ENCODE results near the gene IL1RAPL2. TPM values are rescaled to one million over a fixed set of nuclear protein-coding genes. Genes with fewer than 3 reads are reported as not detected.
"Not testable (repeated sequence)": the region's sequence is repeated elsewhere in the genome, so short reads cannot be mapped to it uniquely, and the experiment has no call there.

IL1RAPL2 gene
- total RNA-seq, 1 donor from 2014 or later = not detected

DNA sequence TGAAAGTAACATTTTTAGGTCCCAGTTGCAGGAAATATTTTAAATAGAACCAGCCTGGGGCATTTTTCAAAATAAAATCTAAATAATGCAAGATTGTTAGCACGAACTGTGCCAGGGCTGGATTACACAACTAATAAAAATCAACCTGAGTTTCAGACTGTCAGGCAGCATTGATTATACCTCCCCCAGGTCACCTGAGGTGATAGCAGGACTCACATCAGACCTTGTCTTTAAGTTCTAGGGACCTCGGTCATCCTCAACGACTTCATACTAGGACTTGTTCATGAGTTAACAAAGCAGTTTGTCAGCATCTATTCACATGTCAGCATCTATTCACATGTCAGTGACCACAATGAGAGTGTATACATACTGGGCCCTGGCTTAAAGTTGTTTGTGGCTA is 663.1 kb downstream of the IL1RAPL2 start:
- no peak for DNase-seq (ENCODE audit: low read depth)
- H3K4me3 ChIP-seq (ENCODE audit: low read depth, low read length) = no peak overlapping the region
- TF ChIP-seq, protein P1, sequence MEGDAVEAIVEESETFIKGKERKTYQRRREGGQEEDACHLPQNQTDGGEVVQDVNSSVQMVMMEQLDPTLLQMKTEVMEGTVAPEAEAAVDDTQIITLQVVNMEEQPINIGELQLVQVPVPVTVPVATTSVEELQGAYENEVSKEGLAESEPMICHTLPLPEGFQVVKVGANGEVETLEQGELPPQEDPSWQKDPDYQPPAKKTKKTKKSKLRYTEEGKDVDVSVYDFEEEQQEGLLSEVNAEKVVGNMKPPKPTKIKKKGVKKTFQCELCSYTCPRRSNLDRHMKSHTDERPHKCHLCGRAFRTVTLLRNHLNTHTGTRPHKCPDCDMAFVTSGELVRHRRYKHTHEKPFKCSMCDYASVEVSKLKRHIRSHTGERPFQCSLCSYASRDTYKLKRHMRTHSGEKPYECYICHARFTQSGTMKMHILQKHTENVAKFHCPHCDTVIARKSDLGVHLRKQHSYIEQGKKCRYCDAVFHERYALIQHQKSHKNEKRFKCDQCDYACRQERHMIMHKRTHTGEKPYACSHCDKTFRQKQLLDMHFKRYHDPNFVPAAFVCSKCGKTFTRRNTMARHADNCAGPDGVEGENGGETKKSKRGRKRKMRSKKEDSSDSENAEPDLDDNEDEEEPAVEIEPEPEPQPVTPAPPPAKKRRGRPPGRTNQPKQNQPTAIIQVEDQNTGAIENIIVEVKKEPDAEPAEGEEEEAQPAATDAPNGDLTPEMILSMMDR (IDR thresholded peaks at IDR 0.05; ENCODE audit: insufficient read depth, low read length, poor library complexity, severe bottlenecking) = no peak
- H3K36me3 ChIP-seq (ENCODE audit: control insufficient read depth, insufficient read depth, low read length) = no peaks in the 10 kb centered on the region
- no peaks in the 10 kb centered on the region for H3K27me3 ChIP-seq (ENCODE audit: control insufficient read depth, insufficient read depth, low read length)

DNA sequence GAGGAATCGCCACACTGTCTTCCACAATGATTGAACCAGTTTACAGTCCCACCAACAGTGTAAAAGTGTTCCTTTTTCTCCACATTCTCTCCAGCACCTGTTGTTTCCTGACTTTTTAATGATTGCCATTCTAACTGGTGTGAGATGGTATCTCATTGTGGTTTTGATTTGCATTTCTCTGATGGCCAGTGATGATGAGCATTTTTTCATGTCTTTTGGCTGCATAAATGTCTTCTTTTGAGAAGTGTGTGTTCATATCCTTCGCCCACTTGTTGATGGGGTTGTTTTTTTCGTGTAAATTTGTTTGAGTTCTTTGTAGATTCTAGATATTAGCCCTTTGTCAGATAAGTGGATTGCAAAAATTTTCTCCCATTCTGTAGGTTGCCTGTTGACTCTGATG is 671.4 kb downstream of the IL1RAPL2 start:
- not testable (repeated sequence) for H3K36me3 ChIP-seq (ENCODE audit: control insufficient read depth, insufficient read depth, low read length); H3K4me3 ChIP-seq (ENCODE audit: low read depth, low read length); H3K27me3 ChIP-seq (ENCODE audit: control insufficient read depth, insufficient read depth, low read length); DNase-seq (ENCODE audit: low read depth)

DNA sequence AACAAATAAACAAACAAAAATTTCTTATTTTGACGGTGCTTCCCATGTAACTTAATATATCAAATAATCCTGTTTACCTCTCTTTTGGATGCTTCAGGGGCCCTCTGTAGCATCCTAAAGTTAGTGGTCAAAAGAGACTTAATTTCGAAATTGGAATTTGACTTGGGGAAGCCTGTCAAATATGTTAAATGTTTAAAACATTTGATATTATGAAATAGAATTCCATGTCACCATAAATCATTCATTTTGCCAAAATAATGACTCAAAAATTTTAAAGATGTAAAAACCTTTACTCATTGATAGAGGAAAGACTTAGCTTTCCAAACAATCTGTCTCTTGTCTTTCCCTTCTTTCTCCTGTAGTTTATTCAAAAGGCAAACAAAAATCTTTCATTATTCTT is 675.1 kb downstream of the IL1RAPL2 start:
- H3K4me3 ChIP-seq (ENCODE audit: low read depth, low read length) = no peak overlapping the region

DNA sequence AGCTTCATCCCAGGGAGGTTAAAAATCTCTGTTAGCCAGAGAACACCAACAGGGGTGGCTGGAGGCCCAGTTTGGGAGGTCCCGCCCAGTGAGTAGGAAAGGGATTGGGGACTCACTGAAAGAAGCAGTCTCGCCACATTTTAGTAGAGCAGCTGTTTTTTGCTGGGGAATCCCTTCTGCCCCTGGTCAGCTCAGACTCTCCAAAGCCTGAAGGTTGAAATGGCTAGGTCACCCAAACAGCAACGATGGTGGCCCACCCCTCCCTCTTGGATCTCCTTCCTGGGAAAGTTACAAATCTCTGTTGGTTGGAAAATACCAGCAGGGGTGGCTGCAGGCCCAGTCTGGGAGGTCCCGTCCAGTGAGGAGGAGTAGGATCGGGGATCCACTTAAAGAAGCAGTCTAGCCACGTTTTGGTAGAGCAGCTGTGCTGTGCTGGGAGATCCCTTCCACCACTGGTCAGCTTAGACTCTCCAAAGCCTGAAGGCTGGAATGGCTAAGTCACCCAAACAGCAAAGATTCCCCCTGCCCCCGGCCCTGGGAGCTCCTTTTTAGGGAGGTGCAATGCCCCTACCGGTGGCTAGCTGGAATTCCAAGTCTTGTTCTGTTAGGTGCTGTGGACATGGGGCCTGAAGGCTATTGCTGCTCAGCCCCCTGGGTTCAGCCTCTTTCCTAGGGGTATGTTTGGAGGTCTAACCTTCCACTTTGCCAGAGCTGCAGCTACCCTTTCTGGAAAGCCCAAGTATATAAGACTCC is 694.5 kb downstream of the IL1RAPL2 start:
- Histone ChIP-seq H3K36me3 (ENCODE audit: control insufficient read depth, insufficient read depth, low read length) (no peaks in the 10 kb centered on the region), H3K4me3 (ENCODE audit: low read depth, low read length) (no peak overlapping the region), H3K27me3 (ENCODE audit: control insufficient read depth, insufficient read depth, low read length) (no peaks in the 10 kb centered on the region)
- TF ChIP-seq, protein P1 (IDR thresholded peaks at IDR 0.05; ENCODE audit: insufficient read depth, low read length, poor library complexity, severe bottlenecking) = no peak
- DNase-seq (ENCODE audit: low read depth) = no peak

More for the DNA sequence above, 675.1 kb downstream of the IL1RAPL2 start:
- H3K27me3 ChIP-seq (ENCODE audit: control insufficient read depth, insufficient read depth, low read length) = no peaks in the 10 kb centered on the region
- TF ChIP-seq, protein P1 (IDR thresholded peaks at IDR 0.05; ENCODE audit: insufficient read depth, low read length, poor library complexity, severe bottlenecking) = no peak
- no peak for DNase-seq (ENCODE audit: low read depth)
- H3K36me3 ChIP-seq (ENCODE audit: control insufficient read depth, insufficient read depth, low read length) = no peaks in the 10 kb centered on the region

DNA sequence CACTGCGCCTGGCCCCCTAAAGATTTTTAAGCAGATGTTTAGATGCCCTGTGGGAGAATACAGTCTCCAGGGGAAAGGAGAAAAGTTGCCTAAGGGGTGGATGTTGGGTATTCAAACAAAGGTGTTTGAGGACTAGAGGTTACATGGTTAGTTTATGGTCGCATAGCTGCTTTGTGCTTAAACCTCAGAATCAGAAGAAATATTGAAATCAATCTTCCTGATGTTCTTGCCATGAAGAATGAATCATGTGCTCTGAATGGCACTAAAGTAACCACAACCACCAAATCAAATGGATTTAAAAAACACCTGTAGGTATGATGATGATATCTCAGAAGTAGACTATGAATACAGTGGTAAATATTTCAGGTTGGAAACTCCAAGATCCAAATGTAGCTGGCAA is 697.2 kb downstream of the IL1RAPL2 start:
- DNase-seq (ENCODE audit: low read depth) = no peak
- TF ChIP-seq, protein P1 (IDR thresholded peaks at IDR 0.05; ENCODE audit: insufficient read depth, low read length, poor library complexity, severe bottlenecking) = no peak
- Histone ChIP-seq H3K27me3 (ENCODE audit: control insufficient read depth, insufficient read depth, low read length) (no peaks in the 10 kb centered on the region), H3K36me3 (ENCODE audit: control insufficient read depth, insufficient read depth, low read length) (no peaks in the 10 kb centered on the region), H3K4me3 (ENCODE audit: low read depth, low read length) (no peak overlapping the region)

DNA sequence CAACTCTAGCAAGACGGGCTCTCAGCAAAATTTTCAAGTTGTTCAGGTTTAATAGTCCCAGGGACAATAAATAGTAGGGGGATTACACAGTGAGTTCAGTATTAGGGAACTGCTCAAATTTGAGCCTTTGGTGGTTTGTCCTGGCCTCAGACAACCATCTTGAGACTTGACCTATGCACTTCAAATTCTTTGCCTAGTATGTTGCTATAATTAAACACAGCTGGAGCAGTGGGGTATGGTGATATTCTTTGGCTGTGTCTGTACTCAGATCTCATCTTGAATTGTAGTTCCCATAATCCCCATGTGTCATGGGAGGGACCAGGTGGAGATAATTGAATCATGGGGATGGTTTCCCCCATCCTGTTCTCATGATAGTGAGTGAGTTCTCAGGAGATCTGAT is 697.8 kb downstream of the IL1RAPL2 start:
- TF ChIP-seq, protein P1 (IDR thresholded peaks at IDR 0.05; ENCODE audit: insufficient read depth, low read length, poor library complexity, severe bottlenecking) = no peak
- no peaks in the 10 kb centered on the region for H3K36me3 ChIP-seq (ENCODE audit: control insufficient read depth, insufficient read depth, low read length)
- no peak overlapping the region for H3K4me3 ChIP-seq (ENCODE audit: low read depth, low read length)
- no peaks in the 10 kb centered on the region for H3K27me3 ChIP-seq (ENCODE audit: control insufficient read depth, insufficient read depth, low read length)
- DNase-seq (ENCODE audit: low read depth) = no peak

Measured in kidney epithelial cell (primary cell).